ENCODE data around the gene KRT8. TPM values are rescaled to one million over a fixed set of nuclear protein-coding genes. Genes with fewer than 3 reads are reported as not detected.

KRT8 gene
- total and polyA plus RNA-seq, 2 of the 13 experiments (the other 11 are each of a cell fraction or from before 2014, with no cell fraction given): 498 to 718 TPM

DNA sequence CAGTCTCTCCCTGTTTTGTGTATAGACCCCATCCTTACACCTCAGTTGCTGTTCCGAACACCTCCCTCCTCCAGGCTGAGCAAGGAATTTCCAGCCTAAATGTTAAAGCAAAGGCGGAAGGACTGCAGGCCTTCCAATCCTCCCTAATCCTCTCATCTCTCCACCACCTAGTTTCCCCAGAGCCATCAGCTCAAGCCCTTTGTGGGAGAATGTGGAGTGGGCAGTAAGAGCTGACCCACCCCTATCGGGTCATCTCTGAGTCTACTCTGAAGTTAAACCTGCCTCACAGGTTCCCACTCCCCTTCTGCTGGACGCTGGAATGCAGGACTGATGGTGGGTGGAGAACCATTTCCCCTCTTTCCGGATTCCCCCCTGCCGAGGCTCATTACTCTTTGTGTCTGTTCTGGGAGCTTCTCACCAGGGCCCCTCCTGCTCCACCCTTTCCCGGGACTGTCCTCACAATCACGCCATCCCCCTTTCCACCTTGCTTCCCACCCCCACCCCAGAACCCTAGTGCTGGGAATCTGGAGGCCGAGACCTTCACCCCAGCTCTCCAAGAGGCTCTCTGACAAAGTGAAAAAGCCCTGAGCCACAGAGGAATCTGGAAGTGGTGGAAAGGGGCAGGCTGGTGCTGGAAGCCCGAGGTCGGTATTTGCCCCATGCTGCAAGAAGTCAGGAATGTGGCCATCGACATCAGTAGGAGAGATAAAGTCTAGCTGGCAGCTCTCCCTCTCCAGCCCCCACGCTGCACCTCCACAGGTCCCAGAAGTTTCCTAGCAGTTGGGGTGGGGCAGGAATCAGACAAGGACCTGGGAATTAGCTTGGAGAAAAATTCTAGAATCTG lies 40.7 kb upstream of the KRT8 start (continued):
- TF ChIP-seq RBM22 (optimal IDR thresholded peaks at IDR 0.05; ENCODE audit: low read length): no peak
- TF ChIP-seq, protein P1, sequence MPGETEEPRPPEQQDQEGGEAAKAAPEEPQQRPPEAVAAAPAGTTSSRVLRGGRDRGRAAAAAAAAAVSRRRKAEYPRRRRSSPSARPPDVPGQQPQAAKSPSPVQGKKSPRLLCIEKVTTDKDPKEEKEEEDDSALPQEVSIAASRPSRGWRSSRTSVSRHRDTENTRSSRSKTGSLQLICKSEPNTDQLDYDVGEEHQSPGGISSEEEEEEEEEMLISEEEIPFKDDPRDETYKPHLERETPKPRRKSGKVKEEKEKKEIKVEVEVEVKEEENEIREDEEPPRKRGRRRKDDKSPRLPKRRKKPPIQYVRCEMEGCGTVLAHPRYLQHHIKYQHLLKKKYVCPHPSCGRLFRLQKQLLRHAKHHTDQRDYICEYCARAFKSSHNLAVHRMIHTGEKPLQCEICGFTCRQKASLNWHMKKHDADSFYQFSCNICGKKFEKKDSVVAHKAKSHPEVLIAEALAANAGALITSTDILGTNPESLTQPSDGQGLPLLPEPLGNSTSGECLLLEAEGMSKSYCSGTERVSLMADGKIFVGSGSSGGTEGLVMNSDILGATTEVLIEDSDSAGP (CRISPR knock-in tag; IDR thresholded peaks at IDR 0.05; ENCODE audit: borderline replicate concordance): no peak
- TF ChIP-seq, protein P2, sequence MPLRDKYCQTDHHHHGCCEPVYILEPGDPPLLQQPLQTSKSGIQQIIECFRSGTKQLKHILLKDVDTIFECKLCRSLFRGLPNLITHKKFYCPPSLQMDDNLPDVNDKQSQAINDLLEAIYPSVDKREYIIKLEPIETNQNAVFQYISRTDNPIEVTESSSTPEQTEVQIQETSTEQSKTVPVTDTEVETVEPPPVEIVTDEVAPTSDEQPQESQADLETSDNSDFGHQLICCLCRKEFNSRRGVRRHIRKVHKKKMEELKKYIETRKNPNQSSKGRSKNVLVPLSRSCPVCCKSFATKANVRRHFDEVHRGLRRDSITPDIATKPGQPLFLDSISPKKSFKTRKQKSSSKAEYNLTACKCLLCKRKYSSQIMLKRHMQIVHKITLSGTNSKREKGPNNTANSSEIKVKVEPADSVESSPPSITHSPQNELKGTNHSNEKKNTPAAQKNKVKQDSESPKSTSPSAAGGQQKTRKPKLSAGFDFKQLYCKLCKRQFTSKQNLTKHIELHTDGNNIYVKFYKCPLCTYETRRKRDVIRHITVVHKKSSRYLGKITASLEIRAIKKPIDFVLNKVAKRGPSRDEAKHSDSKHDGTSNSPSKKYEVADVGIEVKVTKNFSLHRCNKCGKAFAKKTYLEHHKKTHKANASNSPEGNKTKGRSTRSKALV (CRISPR knock-in tag; IDR thresholded peaks at IDR 0.05): no peak
- peak; percentile 28 to 55; a peak in 1 of 4 replicates for TF ChIP-seq EP300 (IDR thresholded peaks at IDR 0.05; ENCODE audit: low read depth in 2 of 2, low read length in 2 of 2)
- peak; percentile 40 for TF ChIP-seq EP300 (CRISPR knock-in tag; IDR thresholded peaks at IDR 0.05; ENCODE audit: borderline replicate concordance)
- TF ChIP-seq BORCS8-MEF2B (CRISPR knock-in tag; IDR thresholded peaks at IDR 0.05): no peak
- TF ChIP-seq ZNF235 (CRISPR knock-in tag; IDR thresholded peaks at IDR 0.05; ENCODE audit: borderline replicate concordance): no peak
- TF ChIP-seq, protein P3, sequence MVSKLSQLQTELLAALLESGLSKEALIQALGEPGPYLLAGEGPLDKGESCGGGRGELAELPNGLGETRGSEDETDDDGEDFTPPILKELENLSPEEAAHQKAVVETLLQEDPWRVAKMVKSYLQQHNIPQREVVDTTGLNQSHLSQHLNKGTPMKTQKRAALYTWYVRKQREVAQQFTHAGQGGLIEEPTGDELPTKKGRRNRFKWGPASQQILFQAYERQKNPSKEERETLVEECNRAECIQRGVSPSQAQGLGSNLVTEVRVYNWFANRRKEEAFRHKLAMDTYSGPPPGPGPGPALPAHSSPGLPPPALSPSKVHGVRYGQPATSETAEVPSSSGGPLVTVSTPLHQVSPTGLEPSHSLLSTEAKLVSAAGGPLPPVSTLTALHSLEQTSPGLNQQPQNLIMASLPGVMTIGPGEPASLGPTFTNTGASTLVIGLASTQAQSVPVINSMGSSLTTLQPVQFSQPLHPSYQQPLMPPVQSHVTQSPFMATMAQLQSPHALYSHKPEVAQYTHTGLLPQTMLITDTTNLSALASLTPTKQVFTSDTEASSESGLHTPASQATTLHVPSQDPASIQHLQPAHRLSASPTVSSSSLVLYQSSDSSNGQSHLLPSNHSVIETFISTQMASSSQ (IDR thresholded peaks at IDR 0.05; ENCODE audit: low read depth): no peak; the same call in 1 of the 2 replicates
- TF ChIP-seq, protein P3 (CRISPR knock-in tag; IDR thresholded peaks at IDR 0.05; ENCODE audit: borderline replicate concordance): peak; percentile 69; the same call in 1 of the 2 replicates
- no peak for TF ChIP-seq ZNF777 (CRISPR knock-in tag; IDR thresholded peaks at IDR 0.05)
- TF ChIP-seq MIER2 (CRISPR knock-in tag; IDR thresholded peaks at IDR 0.05): no peak
- TF ChIP-seq GFI1 (CRISPR knock-in tag; IDR thresholded peaks at IDR 0.05; ENCODE audit: borderline replicate concordance): peak; percentile 71; the same call in 1 of the 2 replicates
- TF ChIP-seq ZMAT3 (CRISPR knock-in tag; conservative IDR thresholded peaks at IDR 0.05): no peak
- TF ChIP-seq SRSF1 (optimal IDR thresholded peaks at IDR 0.05; ENCODE audit: low read depth, low read length): no peak
- TF ChIP-seq ZNF891 (CRISPR knock-in tag; IDR thresholded peaks at IDR 0.05): no peak
- peak; percentile 29; the same call in 1 of the 2 replicates for TF ChIP-seq HDAC2 (CRISPR knock-in tag; IDR thresholded peaks at IDR 0.05)
